Measurements from ENCODE around the gene BRINP1. TPM values are rescaled to one million over a fixed set of nuclear protein-coding genes. Genes with fewer than 3 reads are reported as not detected.

BRINP1 gene
- total RNA-seq, 1 donor from 2014 or later: 1.5 TPM

DNA sequence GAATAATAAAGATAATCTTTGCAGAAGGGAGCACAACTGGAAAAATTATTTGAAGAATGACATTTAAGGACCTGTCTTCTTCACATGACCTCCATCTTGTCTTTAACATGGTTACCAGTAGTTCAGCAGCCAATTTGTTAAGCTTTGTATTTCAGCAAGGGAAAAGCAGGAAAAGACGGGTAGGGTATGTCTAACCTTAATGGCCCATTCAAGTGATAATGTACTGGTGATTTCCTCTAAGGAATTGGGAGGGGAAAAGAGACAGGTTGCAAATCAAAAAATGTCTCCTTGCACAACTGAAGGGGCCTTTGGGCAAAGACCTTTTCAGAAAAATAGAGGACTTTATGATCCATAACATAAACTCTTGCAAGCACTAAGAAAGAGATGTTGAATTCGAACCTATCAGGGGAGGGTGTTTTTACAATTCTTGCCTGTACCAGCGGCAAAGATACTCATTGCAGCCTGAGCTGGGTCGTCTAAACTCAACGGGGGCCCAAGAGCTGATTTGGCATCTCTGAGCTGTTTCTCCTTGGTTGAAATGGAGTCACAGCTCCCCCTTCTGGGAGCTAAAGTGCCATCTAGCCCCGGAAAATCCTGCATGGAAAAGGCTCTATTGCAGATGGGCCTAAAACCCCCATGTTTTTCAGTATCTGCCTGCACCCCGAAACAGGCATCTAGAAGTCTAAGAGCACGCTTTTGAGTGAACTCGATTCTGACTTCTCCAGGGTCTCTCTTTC lies 3.8 kb downstream of the BRINP1 start:
- Histone ChIP-seq H3K27me3 (ENCODE audit: low read depth) (peaks cover 43% of the 10 kb centered on the region), H3K27ac (no peak overlapping the region), H3K9me3 (no peaks in the 10 kb centered on the region), H3K36me3 (no peaks in the 10 kb centered on the region), H3K4me3 (no peak overlapping the region), H3K4me1 (no peaks in the 10 kb centered on the region)
- DNase-seq (no peak), ATAC-seq (no peak)
- intact Hi-C loops (cut with DNase I): no loop called here
- TF ChIP-seq, protein P1, sequence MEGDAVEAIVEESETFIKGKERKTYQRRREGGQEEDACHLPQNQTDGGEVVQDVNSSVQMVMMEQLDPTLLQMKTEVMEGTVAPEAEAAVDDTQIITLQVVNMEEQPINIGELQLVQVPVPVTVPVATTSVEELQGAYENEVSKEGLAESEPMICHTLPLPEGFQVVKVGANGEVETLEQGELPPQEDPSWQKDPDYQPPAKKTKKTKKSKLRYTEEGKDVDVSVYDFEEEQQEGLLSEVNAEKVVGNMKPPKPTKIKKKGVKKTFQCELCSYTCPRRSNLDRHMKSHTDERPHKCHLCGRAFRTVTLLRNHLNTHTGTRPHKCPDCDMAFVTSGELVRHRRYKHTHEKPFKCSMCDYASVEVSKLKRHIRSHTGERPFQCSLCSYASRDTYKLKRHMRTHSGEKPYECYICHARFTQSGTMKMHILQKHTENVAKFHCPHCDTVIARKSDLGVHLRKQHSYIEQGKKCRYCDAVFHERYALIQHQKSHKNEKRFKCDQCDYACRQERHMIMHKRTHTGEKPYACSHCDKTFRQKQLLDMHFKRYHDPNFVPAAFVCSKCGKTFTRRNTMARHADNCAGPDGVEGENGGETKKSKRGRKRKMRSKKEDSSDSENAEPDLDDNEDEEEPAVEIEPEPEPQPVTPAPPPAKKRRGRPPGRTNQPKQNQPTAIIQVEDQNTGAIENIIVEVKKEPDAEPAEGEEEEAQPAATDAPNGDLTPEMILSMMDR (IDR thresholded peaks at IDR 0.05): peak; percentile 41

DNA sequence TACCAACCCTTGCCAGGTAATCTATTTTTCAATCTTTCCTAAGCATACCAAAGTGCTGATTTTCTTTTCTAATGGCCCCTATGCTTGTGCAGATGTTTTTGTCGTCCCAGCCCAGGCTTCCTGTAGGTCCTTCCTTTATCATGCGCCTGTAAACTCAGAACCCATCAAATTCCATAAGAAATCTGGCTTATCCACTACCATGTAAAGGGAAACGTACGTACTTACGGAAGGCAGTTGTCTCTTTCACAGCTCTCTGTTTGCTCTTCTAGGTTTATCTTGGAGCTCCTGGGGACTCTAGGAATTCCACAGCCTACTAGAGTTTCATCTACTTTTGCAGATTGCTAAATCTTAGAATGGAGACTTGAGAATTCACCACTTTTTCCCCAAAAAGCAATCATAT lies 9.0 kb downstream of the BRINP1 start:
- Histone ChIP-seq H3K36me3 (no peaks in the 10 kb centered on the region), H3K4me3 (no peak overlapping the region), H3K9me3 (no peaks in the 10 kb centered on the region), H3K27me3 (ENCODE audit: low read depth) (no peaks in the 10 kb centered on the region), H3K4me1 (no peaks in the 10 kb centered on the region), H3K27ac (no peak overlapping the region)
- ATAC-seq (no peak), DNase-seq (no peak)
- intact Hi-C loops (cut with DNase I): no loop called here
- TF ChIP-seq, protein P1 (IDR thresholded peaks at IDR 0.05): no peak

DNA sequence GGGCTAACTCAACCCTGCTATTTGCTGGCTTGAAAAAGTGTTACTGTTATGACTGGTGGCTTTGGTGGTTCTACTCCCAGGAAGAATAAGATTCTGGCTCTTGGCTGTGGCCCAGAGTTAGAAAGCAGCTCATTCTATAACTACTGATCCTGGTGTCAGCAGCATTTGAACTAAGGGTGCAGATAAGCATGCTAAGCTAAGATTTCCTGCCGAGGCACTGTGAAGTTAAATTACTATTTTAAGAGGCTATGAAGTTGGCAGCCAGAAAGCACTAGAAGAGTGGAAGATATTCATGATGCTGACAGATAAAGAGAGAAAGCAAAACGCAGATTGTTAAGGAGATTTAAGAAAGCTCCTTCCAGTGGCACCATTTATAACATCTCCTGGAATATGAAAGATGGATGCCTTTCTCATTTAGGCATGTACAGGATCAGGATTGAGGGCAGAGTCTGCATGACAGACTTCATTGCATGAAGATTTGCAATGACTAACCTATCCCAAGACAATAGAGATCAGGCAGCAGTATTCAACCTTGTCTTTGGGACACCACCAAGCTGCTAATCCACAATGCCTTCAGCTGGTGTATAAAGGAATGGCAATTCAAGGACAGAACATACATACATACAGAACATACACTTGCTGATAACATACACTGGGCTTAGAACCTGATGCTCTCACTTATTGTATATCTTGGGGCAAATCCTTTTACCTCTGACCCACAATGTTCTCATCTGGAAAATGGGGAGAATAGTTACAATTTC lies 11.7 kb downstream of the BRINP1 start:
- H3K27me3 ChIP-seq (ENCODE audit: low read depth): no peaks in the 10 kb centered on the region
- H3K36me3 ChIP-seq: no peaks in the 10 kb centered on the region
- H3K9me3 ChIP-seq: no peaks in the 10 kb centered on the region
- intact Hi-C loops (cut with DNase I): no loop called here
- ATAC-seq: no peak
- TF ChIP-seq, protein P1 (IDR thresholded peaks at IDR 0.05): no peak
- DNase-seq: no peak
- no peak overlapping the region for H3K27ac ChIP-seq
- no peak overlapping the region for H3K4me3 ChIP-seq
- no peaks in the 10 kb centered on the region for H3K4me1 ChIP-seq

DNA sequence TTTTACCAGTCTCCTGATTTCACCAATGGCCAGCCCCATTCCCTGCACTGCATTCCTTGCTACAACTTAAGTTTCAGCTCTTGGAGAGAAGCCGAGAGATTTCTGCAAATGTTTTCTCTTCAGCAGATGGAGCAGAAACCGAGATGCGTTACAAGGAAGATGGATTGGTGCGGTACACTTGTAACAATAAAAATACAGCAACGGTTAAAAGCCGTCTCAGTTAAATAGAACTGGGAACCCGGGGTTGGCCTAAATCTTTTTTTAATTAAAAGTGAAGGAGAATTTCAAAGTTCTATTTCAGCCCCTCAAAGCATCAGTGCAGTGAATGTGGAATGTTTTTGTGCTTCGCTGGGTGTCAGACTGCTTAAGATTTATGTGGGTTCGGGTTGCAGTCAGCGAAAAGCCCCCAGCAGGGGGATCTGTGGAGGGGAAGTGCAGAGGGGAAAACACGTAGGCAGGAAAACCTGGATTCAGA lies 19.8 kb downstream of the BRINP1 start:
- Histone ChIP-seq H3K27me3 (ENCODE audit: low read depth) (no peaks in the 10 kb centered on the region), H3K4me1 (no peaks in the 10 kb centered on the region), H3K36me3 (no peaks in the 10 kb centered on the region), H3K27ac (no peak overlapping the region), H3K9me3 (no peaks in the 10 kb centered on the region), H3K4me3 (no peak overlapping the region)
- ATAC-seq: no peak
- TF ChIP-seq, protein P1 (IDR thresholded peaks at IDR 0.05): no peak
- DNase-seq: no peak
- intact Hi-C loops (cut with DNase I): no loop called here

DNA sequence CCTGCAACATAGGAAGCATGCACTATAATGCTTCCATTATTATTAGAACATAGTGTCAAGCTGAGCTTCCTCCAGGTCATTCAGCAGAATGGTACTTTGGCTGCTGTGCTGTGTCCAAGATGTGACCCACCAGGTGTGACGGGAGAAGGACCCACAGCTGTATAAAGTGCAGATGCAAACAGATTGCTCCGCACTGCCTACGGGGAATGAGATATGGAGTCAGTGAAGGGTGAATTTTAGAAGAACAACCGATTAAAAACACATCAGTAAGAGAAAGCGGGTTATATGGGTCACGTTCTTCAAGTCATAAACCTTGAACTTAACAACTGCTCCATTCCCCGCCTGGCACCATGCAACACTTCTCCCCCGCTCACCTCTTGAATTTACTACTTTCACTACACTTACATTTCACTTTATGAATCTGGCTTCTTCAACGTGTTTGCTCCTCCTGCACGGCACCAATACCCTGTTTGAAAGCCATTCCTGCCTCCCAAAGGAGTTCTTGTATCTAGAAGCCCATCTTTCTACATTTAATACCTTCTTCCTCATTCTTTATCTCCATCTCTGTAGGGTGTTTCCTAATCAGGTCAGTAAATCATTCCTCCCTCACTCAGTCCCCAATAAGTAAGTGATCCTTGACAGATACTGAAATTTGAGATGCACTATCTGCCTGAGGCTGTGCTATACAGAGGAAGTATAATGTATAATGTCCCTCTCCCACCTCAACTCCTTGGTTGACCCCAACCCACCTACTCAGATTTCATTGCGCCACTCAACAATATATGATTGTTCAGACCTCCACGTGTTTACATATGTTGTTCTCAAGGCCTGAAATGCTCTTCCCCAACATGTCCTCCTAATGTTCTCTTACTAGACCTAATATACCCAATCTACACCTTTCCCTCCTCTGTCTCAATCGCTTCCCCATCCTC lies 25.9 kb downstream of the BRINP1 start:
- intact Hi-C loops (cut with DNase I): no loop called here
- no peak for DNase-seq
- Histone ChIP-seq H3K9me3 (no peaks in the 10 kb centered on the region), H3K27me3 (ENCODE audit: low read depth) (no peaks in the 10 kb centered on the region), H3K4me3 (no peak overlapping the region), H3K4me1 (no peaks in the 10 kb centered on the region), H3K27ac (no peak overlapping the region), H3K36me3 (no peaks in the 10 kb centered on the region)
- ATAC-seq: no peak
- TF ChIP-seq, protein P1 (IDR thresholded peaks at IDR 0.05): no peak
